Measurements from ENCODE around the gene SLC7A14. TPM values are rescaled to one million over a fixed set of nuclear protein-coding genes. Genes with fewer than 3 reads are reported as not detected.

Gene SLC7A14
- total and polyA plus RNA-seq, 2 of the 13 experiments (the other 11 are each of a cell fraction or from before 2014, with no cell fraction given): not detected

DNA sequence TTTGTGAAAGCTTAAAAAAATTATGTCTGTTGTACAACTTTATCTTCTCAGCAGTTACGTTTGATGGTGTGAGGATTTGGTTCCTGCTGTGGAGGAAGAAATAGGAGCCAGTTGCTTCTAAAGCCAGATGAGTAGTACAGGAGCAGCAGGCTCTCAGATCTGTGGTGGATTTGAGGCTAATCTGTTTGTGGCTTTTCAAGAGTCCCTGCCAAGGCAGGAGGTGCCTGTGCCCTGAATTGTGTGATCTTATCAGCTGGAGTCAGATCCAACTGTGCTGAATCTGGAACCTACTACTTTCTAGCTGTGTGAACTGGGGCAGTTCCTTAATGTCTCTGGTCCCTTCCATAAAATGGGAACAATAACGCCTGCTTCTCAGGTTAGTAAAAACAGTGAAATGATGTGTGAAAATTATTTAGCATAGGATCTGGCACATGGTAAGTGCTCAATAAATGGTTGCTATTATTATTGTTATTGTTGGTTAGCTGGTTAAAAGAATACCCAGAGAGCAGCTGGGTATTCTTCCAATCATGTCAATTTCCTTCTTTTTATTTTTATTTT is 159.6 kb downstream of the SLC7A14 start (continued):
- TF ChIP-seq, protein P1, sequence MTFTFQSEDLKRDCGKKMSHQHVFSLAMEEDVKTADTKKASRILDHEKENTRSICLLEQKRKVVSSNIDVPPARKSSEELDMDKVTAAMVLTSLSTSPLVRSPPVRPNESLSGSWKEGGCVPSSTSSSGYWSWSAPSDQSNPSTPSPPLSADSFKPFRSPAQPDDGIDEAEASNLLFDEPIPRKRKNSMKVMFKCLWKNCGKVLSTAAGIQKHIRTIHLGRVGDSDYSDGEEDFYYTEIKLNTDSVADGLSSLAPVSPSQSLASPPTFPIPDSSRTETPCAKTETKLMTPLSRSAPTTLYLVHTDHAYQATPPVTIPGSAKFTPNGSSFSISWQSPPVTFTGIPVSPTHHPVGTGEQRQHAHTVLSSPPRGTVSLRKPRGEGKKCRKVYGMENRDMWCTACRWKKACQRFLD (CRISPR knock-in tag; IDR thresholded peaks at IDR 0.05; ENCODE audit: borderline replicate concordance): no peak
- TF ChIP-seq JARID2 (CRISPR knock-in tag; IDR thresholded peaks at IDR 0.05; ENCODE audit: insufficient replicate concordance) (no peak), MEIS1 (CRISPR knock-in tag; IDR thresholded peaks at IDR 0.05; ENCODE audit: borderline replicate concordance) (no peak), ZNF180 (CRISPR knock-in tag; IDR thresholded peaks at IDR 0.05; ENCODE audit: borderline replicate concordance, low read depth) (no peak), SSRP1 (CRISPR knock-in tag; IDR thresholded peaks at IDR 0.05) (no peak), ZNF143 (CRISPR knock-in tag; IDR thresholded peaks at IDR 0.05) (no peak), ZKSCAN5 (CRISPR knock-in tag; IDR thresholded peaks at IDR 0.05) (no peak), ZNF629 (CRISPR knock-in tag; conservative IDR thresholded peaks at IDR 0.05) (0 out of 2 replicates have a peak, but pooled peaks have one; percentile 10), GATAD2A (CRISPR knock-in tag; IDR thresholded peaks at IDR 0.05) (no peak), MZF1 (CRISPR knock-in tag; IDR thresholded peaks at IDR 0.05; ENCODE audit: borderline replicate concordance) (no peak), ADNP (CRISPR knock-in tag; IDR thresholded peaks at IDR 0.05) (no peak), ZNF441 (CRISPR knock-in tag; IDR thresholded peaks at IDR 0.05; ENCODE audit: borderline replicate concordance) (no peak), HOXA9 (CRISPR knock-in tag; IDR thresholded peaks at IDR 0.05; ENCODE audit: borderline replicate concordance) (no peak), ZNF768 (CRISPR knock-in tag; IDR thresholded peaks at IDR 0.05) (peak; percentile 75; the same call in 1 of the 2 replicates)
- TF ChIP-seq, protein P2, sequence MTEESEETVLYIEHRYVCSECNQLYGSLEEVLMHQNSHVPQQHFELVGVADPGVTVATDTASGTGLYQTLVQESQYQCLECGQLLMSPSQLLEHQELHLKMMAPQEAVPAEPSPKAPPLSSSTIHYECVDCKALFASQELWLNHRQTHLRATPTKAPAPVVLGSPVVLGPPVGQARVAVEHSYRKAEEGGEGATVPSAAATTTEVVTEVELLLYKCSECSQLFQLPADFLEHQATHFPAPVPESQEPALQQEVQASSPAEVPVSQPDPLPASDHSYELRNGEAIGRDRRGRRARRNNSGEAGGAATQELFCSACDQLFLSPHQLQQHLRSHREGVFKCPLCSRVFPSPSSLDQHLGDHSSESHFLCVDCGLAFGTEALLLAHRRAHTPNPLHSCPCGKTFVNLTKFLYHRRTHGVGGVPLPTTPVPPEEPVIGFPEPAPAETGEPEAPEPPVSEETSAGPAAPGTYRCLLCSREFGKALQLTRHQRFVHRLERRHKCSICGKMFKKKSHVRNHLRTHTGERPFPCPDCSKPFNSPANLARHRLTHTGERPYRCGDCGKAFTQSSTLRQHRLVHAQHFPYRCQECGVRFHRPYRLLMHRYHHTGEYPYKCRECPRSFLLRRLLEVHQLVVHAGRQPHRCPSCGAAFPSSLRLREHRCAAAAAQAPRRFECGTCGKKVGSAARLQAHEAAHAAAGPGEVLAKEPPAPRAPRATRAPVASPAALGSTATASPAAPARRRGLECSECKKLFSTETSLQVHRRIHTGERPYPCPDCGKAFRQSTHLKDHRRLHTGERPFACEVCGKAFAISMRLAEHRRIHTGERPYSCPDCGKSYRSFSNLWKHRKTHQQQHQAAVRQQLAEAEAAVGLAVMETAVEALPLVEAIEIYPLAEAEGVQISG (CRISPR knock-in tag; IDR thresholded peaks at IDR 0.05): no peak
- TF ChIP-seq, protein P3, sequence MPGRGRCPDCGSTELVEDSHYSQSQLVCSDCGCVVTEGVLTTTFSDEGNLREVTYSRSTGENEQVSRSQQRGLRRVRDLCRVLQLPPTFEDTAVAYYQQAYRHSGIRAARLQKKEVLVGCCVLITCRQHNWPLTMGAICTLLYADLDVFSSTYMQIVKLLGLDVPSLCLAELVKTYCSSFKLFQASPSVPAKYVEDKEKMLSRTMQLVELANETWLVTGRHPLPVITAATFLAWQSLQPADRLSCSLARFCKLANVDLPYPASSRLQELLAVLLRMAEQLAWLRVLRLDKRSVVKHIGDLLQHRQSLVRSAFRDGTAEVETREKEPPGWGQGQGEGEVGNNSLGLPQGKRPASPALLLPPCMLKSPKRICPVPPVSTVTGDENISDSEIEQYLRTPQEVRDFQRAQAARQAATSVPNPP (CRISPR knock-in tag; IDR thresholded peaks at IDR 0.05): 0 out of 2 replicates have a peak, but pooled peaks have one; percentile 17
- TF ChIP-seq, protein P4, sequence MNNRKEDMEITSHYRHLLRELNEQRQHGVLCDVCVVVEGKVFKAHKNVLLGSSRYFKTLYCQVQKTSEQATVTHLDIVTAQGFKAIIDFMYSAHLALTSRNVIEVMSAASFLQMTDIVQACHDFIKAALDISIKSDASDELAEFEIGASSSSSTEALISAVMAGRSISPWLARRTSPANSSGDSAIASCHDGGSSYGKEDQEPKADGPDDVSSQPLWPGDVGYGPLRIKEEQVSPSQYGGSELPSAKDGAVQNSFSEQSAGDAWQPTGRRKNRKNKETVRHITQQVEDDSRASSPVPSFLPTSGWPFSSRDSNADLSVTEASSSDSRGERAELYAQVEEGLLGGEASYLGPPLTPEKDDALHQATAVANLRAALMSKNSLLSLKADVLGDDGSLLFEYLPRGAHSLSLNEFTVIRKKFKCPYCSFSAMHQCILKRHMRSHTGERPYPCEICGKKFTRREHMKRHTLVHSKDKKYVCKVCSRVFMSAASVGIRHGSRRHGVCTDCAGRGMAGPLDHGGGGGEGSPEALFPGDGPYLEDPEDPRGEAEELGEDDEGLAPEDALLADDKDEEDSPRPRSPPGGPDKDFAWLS (CRISPR knock-in tag; IDR thresholded peaks at IDR 0.05; ENCODE audit: borderline replicate concordance): no peak
